Stimulated activated CD4-positive, alpha-beta T cell treated with anti-CD3 and anti-CD28 coated beads, Interleukin-4, amount 100 ng/mL, for 24 hours (primary cell): Measurements from ENCODE around the gene YWHAE.
"Not testable (repeated sequence)": the region's sequence is repeated elsewhere in the genome, so short reads cannot be mapped to it uniquely, and the experiment has no call there.

ENCODE experiments used
- DNase-seq: peaks from one replicate; pipeline ENCODE4 v3.0.0-alpha.2; 2020

Gene YWHAE

GRCh38 chr17:1399679-1400512 lies at the start of gene YWHAE:
TSS of gene YWHAE (minus strand) at chr17:1400222. CDS start at chr17:1400110, 112 bp downstream.
- peak; percentile 97 for DNase-seq

- DNase-seq = no peak
Observed at GRCh38 chr17:1449412-1449967, 49.5 kb upstream of the YWHAE start.

DNA sequence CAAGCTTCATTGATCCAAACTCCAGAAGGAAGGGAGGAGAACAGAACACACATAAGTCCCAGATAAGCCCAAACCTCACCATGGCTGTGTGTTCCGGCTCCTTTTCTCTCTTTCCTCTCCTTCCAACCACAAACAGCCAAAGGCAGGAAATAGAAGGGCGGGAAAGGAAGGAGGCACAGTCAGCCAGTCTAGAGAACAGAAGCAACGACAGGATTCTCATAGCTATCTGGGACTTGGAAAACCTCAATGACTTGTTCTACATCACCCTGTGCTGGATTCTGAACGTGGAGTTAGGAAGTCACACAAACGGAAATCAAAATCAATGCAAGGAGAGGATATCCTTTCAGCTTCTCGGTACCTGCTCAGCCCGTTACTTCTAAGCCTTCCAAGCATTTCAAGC lies 47.0 kb upstream of the YWHAE start:
- DNase-seq = no peak

DNA sequence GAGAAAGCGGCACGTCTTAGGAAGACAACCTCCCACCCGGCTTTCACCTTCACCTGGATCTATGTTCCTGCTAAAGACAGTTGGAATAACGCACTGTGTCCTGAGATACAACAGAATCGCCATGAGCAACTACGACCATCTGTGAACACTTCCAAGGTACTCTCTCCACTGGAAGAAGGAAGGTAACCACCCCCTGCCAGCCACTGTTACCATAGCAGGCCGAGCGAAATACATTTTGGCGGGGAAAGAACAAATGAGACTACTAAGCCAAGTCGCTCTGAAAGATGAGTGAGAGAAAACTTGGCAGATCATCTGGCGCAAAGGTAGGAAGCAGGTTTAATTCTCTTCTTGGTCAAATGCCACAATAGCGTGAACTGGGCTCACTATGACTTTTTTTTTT lies 46.2 kb upstream of the YWHAE start:
- no peak for DNase-seq

GRCh38 chr17:1445695-1446094 lies 45.7 kb upstream of the YWHAE start:
- not testable (repeated sequence) for DNase-seq

DNA sequence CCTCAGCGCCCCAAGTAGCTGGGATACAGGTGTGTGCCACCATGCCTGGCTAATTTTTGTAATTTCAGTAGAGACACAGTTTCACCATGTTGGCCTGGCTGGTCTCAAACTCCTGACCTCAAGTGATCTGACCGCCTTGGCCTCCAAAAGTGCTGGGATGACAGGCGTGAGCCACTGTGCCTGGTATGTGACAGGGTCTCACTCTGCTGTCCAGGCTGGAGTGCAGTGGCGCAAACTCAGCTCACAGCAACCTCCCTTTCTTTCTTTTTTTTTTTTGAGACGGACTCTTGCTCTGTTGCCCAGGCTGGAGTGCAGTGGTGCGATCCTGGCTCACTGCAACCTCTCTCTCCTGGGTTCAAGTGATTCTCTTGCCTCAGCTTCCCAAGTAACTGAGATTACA lies 42.7 kb upstream of the YWHAE start:
- DNase-seq = not testable (repeated sequence)

- no peak for DNase-seq
Observed at GRCh38 chr17:1442187-1442586, 42.2 kb upstream of the YWHAE start.

DNA sequence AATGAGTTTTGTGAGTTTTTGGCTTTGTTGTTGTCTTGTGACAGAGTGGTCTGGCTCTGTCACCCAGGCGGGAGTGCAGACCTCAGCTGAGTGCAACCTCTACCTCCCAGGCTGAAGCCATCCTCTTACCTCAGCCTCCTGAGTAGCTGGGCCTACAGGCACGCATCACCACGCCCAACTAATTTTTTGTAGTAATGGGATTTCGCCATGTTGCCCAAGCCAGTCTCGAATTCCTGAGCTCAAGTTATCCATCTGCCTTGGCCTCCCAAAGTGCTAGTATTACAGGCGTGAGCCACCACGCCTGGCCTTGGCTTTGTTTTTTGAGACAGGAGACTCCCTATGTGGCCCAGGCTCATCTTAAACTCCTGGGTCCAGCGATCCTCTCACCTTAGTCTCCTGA lies 40.9 kb upstream of the YWHAE start:
- DNase-seq = no peak

DNA sequence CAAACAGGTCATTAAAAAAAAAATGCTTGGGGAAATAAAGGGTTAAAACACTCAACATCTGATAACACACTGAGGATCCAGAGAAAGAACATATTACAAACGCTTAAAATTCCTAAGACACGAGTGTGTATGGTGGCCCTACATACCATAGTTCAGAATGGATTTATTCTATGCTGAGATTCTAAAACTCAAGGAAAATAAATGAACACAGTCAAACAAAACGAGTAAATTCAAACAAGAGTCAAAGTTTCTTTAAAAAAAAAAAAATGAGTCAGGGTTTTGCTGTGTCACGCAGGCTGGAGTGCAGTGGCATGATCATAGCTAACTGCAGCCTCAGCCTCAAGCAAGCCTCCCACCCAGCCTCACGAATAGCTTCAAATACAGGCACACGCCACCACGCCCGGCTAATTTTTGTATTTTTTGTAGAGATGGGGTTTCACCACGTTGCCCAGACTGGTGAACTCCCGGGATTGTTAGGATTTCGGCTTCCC lies 38.6 kb upstream of the YWHAE start:
- no peak for DNase-seq

DNA sequence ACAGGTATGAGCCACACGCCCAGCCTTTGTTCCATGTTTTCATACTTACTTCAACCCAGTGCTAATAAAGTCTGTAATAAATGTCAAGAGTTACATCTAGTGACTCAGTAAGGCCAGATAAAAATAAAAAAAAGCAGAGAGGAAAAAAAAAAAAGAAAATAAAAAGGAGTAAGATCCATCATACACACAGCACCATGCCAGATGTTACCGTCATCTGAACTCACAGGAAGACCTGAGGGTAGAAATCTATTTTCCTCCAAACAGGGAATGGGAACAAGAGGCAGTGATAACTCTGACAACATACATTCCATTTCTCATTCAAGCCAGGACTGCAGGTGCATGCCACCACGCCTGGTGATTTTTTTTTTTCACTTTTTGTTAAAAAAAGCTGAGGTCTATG lies 35.3 kb upstream of the YWHAE start:
- DNase-seq = no peak

- no peak for DNase-seq
Observed at GRCh38 chr17:1434150-1434549, 34.1 kb upstream of the YWHAE start.

DNA sequence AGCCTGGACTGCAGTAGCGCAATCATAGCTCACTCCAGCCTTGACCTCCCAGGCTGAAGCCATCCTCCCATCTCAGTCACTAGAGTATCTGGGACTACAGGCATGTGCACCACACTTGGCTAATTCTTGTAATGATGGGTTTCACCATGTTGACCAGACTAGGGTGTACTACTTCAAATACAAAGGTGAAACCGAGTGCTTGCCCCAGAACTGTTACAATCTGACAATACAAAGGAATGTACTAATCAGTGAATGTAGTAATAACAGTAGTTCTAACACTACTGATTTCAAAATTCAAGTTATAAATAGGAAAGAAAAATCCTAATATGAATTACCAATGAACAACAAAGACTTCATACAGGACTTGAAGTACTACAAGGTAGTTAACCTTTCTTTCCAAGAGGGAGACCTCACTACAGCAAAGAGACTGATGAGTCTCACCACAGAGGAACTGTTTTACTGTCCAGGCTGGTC lies 31.6 kb upstream of the YWHAE start:
- DNase-seq = peak; percentile 7

GRCh38 chr17:1423456-1424135 lies 23.6 kb upstream of the YWHAE start:
- DNase-seq = no peak

- DNase-seq = peak; percentile 6
Observed at GRCh38 chr17:1422885-1423284, 22.9 kb upstream of the YWHAE start.

- no peak for DNase-seq
Observed at GRCh38 chr17:1421470-1421869, 21.4 kb upstream of the YWHAE start.

- DNase-seq = no peak
Observed at GRCh38 chr17:1420981-1421380, 21.0 kb upstream of the YWHAE start.

- DNase-seq = no peak
Observed at GRCh38 chr17:1420163-1420562, 20.1 kb upstream of the YWHAE start.

- DNase-seq = not testable (repeated sequence)
Observed at GRCh38 chr17:1418476-1418875, 18.5 kb upstream of the YWHAE start.

- no peak for DNase-seq
Observed at GRCh38 chr17:1416414-1416813, 16.4 kb upstream of the YWHAE start.

- DNase-seq = no peak
Observed at GRCh38 chr17:1414634-1415033, 14.6 kb upstream of the YWHAE start.

GRCh38 chr17:1414001-1414574 lies 14.1 kb upstream of the YWHAE start:
- DNase-seq = no peak

GRCh38 chr17:1413281-1413791 lies 13.3 kb upstream of the YWHAE start:
- no peak for DNase-seq
